DND-41 (cell line): ENCODE data around the gene ASIC4.

Experiments
- ATAC-seq: fragments of 200-7000 bp; cut with Tn5 transposase; 3 replicates; pipeline ENCODE4 v1.9.1; 2021; ENCODE audit warnings: low read depth; ENCODE audit not compliant: insufficient read depth
- DNase-seq: peaks from one replicate; pipeline ENCODE4 v3.0.0-alpha.2; 2020
- H2AFZ ChIP-seq: 2 replicates; pipeline ENCODE4 v1.6.0; 2012; ENCODE audit warnings: low read depth, low read length
- H3K27ac ChIP-seq: 2 replicates; pipeline ENCODE4 v1.5.1; 2012; ENCODE audit warnings: low read length, inconsistent platforms
- H3K27me3 ChIP-seq: fragments of 200-600 bp; sonication (generic); 2 replicates; pipeline ENCODE4 v1.6.0; 2012; ENCODE audit warnings: low read length, mild to moderate bottlenecking, inconsistent platforms; ENCODE audit not compliant: insufficient read depth, poor library complexity
- H3K36me3 ChIP-seq: 2 replicates; pipeline ENCODE4 v1.5.1; 2012; ENCODE audit warnings: low read length, inconsistent platforms; ENCODE audit not compliant: insufficient read depth
- H3K4me1 ChIP-seq: 2 replicates; pipeline ENCODE4 v1.5.1; 2012; ENCODE audit warnings: mild to moderate bottlenecking, low read length; ENCODE audit not compliant: insufficient read depth
- H3K4me2 ChIP-seq: 2 replicates; pipeline ENCODE4 v1.6.0; 2012; ENCODE audit warnings: mild to moderate bottlenecking, moderate library complexity, low read length, inconsistent platforms; ENCODE audit not compliant: insufficient read depth
- H3K4me3 ChIP-seq, 2 experiments: fragments of 200-600 bp in 1 of 2; shearing (Covaris generic) in 1 of 2; 2 replicates each; pipeline ENCODE4 v1.5.1; 2012 to 2016; ENCODE audit warnings: inconsistent platforms in 2 of 2, low read length in 2 of 2, mild to moderate bottlenecking in 2 of 2, low read depth in 1 of 2, moderate library complexity in 1 of 2
- H3K79me2 ChIP-seq: 2 replicates; pipeline ENCODE4 v1.6.0; 2012; ENCODE audit warnings: low read length, inconsistent platforms; ENCODE audit not compliant: insufficient read depth
- H3K9ac ChIP-seq: 2 replicates; pipeline ENCODE4 v1.6.0; 2012; ENCODE audit warnings: low read depth, mild to moderate bottlenecking, inconsistent platforms, low read length, moderate library complexity
- H3K9me3 ChIP-seq: 2 replicates; pipeline ENCODE4 v1.5.1; 2012; ENCODE audit warnings: low read length, moderate library complexity, mild to moderate bottlenecking, inconsistent platforms; ENCODE audit not compliant: insufficient read depth, severe bottlenecking
- H4K20me1 ChIP-seq: 2 replicates; pipeline ENCODE4 v1.6.0; 2012; ENCODE audit warnings: low read length; ENCODE audit not compliant: insufficient read depth
- EZH2 ChIP-seq: IDR thresholded peaks from 3 replicates; pipeline ENCODE4 v1.6.1; 2012; ENCODE audit warnings: borderline replicate concordance, low read depth, mild to moderate bottlenecking, moderate library complexity, low read length, inconsistent platforms; ENCODE audit not compliant: severe bottlenecking
- TF ChIP-seq, protein P1 (sequence below): IDR thresholded peaks from 2 replicates; pipeline ENCODE4 v1.5.1; 2012; ENCODE audit warnings: borderline replicate concordance, low read length, moderate library complexity, mild to moderate bottlenecking; ENCODE audit not compliant: poor library complexity, severe bottlenecking; ENCODE audit errors: extremely low read depth

ASIC4 gene

DNA sequence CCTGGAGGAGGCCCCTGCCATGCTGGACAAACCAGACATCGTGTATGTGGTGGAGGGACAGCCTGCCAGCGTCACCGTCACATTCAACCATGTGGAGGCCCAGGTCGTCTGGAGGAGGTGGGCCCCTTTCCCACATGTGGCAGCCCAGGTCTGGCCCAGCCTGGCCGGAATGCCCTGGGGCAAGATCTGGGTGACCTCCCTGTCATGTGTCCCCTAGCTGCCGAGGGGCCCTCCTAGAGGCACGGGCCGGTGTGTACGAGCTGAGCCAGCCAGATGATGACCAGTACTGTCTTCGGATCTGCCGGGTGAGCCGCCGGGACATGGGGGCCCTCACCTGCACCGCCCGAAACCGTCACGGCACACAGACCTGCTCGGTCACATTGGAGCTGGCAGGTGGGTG lies 40.8 kb upstream of the ASIC4 start:
- no peaks in the 10 kb centered on the region for H3K9me3 ChIP-seq
- H3K27me3 ChIP-seq = no peaks in the 10 kb centered on the region
- TF ChIP-seq EZH2 = no peak
- TF ChIP-seq, protein P1, sequence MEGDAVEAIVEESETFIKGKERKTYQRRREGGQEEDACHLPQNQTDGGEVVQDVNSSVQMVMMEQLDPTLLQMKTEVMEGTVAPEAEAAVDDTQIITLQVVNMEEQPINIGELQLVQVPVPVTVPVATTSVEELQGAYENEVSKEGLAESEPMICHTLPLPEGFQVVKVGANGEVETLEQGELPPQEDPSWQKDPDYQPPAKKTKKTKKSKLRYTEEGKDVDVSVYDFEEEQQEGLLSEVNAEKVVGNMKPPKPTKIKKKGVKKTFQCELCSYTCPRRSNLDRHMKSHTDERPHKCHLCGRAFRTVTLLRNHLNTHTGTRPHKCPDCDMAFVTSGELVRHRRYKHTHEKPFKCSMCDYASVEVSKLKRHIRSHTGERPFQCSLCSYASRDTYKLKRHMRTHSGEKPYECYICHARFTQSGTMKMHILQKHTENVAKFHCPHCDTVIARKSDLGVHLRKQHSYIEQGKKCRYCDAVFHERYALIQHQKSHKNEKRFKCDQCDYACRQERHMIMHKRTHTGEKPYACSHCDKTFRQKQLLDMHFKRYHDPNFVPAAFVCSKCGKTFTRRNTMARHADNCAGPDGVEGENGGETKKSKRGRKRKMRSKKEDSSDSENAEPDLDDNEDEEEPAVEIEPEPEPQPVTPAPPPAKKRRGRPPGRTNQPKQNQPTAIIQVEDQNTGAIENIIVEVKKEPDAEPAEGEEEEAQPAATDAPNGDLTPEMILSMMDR = no peak
- no peak overlapping the region for H3K27ac ChIP-seq
- H3K9ac ChIP-seq = no peak overlapping the region
- H3K79me2 ChIP-seq = no peaks in the 10 kb centered on the region
- no peaks in the 10 kb centered on the region for H3K4me1 ChIP-seq
- no peaks in the 10 kb centered on the region for H3K36me3 ChIP-seq
- peaks cover 5% of the 10 kb centered on the region for H4K20me1 ChIP-seq
- H2AFZ ChIP-seq = no peak overlapping the region
- H3K4me2 ChIP-seq = no peak overlapping the region
- no peak for ATAC-seq
- DNase-seq = no peak
- no peak overlapping the region for H3K4me3 ChIP-seq

DNA sequence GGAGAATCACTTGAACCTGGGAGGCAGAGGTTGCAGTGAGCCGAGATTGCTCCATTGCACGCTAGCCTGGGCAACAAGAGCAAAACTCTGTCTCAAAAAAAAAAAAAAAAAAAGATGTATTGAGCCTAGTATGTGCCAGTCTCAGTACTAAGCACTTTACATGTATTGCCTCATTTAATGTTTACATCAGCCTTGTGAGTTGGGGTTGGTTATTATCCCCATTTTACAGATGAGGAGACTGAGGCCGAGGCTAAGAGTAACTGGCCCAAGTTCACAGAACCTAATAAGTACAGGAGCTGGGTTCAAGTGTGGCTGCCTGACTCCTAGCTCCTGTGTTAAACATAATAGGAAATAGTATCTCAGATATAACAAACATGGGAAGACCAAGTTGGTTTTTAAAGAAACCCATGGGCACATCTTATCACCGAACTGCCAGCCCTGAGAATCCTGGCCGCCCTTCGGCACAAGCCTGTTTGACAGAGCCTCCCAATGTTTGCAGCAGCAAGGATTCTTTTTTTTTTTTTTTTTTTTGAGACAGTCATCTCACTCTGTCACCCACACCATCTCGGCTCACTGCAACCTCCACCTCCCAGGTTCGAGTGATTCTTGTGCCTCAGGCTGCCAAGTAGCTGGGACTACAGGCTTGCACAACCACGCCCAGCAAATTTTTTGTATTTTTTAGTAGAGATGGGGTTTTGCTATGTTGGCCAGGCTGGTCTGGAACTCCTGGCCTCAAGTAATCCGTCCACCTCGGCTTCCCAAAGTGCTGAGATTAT lies 39.8 kb upstream of the ASIC4 start:
- H2AFZ ChIP-seq = no peak overlapping the region
- H3K4me3 ChIP-seq = no peak overlapping the region
- H3K9me3 ChIP-seq = no peaks in the 10 kb centered on the region
- DNase-seq (no peak), ATAC-seq (no peak)
- H3K27ac ChIP-seq = no peak overlapping the region
- H4K20me1 ChIP-seq = peaks cover 5% of the 10 kb centered on the region
- no peak overlapping the region for H3K4me2 ChIP-seq
- H3K4me1 ChIP-seq = no peaks in the 10 kb centered on the region
- no peaks in the 10 kb centered on the region for H3K36me3 ChIP-seq
- H3K9ac ChIP-seq = no peak overlapping the region
- TF ChIP-seq EZH2 = no peak
- TF ChIP-seq, protein P1 = no peak
- H3K27me3 ChIP-seq = no peaks in the 10 kb centered on the region
- no peaks in the 10 kb centered on the region for H3K79me2 ChIP-seq

DNA sequence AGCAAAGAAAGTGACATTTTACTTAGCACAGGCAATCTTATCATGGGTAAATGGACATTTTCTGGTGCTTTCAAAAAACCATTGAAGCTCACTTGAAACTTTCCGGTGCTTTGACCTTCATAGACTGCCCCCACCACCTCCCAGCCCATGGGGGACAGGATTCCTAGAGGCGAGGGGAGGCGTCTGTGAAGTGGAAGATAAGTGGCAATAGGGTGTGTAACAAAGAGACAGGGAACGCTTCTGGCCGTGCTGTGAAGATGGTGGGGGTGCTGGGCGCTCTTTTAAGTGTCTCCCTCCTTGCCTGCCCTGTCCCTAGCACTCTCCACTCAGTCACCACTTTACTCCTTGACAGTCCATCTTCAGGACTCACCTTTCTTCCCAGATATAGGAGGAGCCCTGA lies 39.0 kb upstream of the ASIC4 start:
- no peaks in the 10 kb centered on the region for H3K36me3 ChIP-seq
- no peak overlapping the region for H3K4me3 ChIP-seq
- no peak overlapping the region for H3K9ac ChIP-seq
- H3K4me2 ChIP-seq = no peak overlapping the region
- no peaks in the 10 kb centered on the region for H3K9me3 ChIP-seq
- TF ChIP-seq EZH2 = no peak
- TF ChIP-seq, protein P1 = no peak
- DNase-seq (no peak), ATAC-seq (no peak)
- no peak overlapping the region for H3K27ac ChIP-seq
- H2AFZ ChIP-seq = no peak overlapping the region
- H4K20me1 ChIP-seq = peaks cover 5% of the 10 kb centered on the region
- no peaks in the 10 kb centered on the region for H3K79me2 ChIP-seq
- no peaks in the 10 kb centered on the region for H3K4me1 ChIP-seq
- no peaks in the 10 kb centered on the region for H3K27me3 ChIP-seq
